Measurements from ENCODE around the gene KSR1.

GRCh38 chr17:27545562-27546229 is 89.4 kb downstream of the KSR1 start:
- TF ChIP-seq ZNF3 (CRISPR knock-in tag; IDR thresholded peaks at IDR 0.05) = no peak
- no peak for TF ChIP-seq MYC (IDR thresholded peaks at IDR 0.05; ENCODE audit: low read depth, low read length)
- TF ChIP-seq MYC (CRISPR knock-in tag; IDR thresholded peaks at IDR 0.05; ENCODE audit: borderline replicate concordance, low read depth) = no peak
- no peak for TF ChIP-seq ZKSCAN8 (CRISPR knock-in tag; IDR thresholded peaks at IDR 0.05)
- no peak for TF ChIP-seq ZNF407 (IDR thresholded peaks at IDR 0.05; ENCODE audit: low read depth)
- no peak for TF ChIP-seq NR2C2 (CRISPR knock-in tag; IDR thresholded peaks at IDR 0.05)
- no peak for TF ChIP-seq NR2C2 (tag; IDR thresholded peaks at IDR 0.05)
- TF ChIP-seq NCOA2 (IDR thresholded peaks at IDR 0.05; ENCODE audit: partially characterized antibody in 2 of 2) = no peak
- no peak for TF ChIP-seq E4F1 (CRISPR knock-in tag; IDR thresholded peaks at IDR 0.05; ENCODE audit: borderline replicate concordance)
- TF ChIP-seq CTCF (IDR thresholded peaks at IDR 0.05 in 2 of 3, conservative IDR thresholded peaks at IDR 0.05 in 1 of 3; ENCODE audit: insufficient read depth in 2 of 3, low read depth in 1 of 3, low read length in 3 of 3) = no peak
- TF ChIP-seq EWSR1 (IDR thresholded peaks at IDR 0.05; ENCODE audit: borderline replicate concordance, low read depth, partially characterized antibody) = no peak
- TF ChIP-seq ZNF79 (CRISPR knock-in tag; IDR thresholded peaks at IDR 0.05; ENCODE audit: low read depth) = no peak
- TF ChIP-seq TRIM24 (IDR thresholded peaks at IDR 0.05) = no peak
